Measurements from ENCODE around the gene LRBA.
A peak's percentile ranks its signal among the peaks of the same experiment; 100 is the strongest.
"Not testable (repeated sequence)": the region's sequence is repeated elsewhere in the genome, so short reads cannot be mapped to it uniquely, and the experiment has no call there.

Gene LRBA

DNA sequence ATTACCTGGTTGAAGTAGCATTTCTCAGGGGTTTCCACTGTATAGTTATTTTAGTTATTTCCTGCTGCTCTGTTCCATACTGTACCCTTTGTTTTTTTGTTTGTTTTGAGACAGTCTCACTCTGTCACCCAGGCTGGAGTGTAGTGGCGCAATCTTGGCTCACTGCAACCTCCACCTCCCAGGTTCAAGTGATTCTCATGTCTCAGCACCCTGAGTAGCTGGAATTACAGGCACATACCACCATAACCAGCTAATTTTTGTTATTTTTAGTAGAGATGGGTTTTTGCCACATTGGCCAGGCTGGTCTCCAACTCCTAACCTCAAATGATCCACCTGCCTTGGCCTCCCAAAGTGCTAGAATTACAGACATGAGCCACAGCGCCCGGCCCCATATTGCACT, 457.3 kb downstream of the LRBA start:
- not testable (repeated sequence) for DNase-seq

DNA sequence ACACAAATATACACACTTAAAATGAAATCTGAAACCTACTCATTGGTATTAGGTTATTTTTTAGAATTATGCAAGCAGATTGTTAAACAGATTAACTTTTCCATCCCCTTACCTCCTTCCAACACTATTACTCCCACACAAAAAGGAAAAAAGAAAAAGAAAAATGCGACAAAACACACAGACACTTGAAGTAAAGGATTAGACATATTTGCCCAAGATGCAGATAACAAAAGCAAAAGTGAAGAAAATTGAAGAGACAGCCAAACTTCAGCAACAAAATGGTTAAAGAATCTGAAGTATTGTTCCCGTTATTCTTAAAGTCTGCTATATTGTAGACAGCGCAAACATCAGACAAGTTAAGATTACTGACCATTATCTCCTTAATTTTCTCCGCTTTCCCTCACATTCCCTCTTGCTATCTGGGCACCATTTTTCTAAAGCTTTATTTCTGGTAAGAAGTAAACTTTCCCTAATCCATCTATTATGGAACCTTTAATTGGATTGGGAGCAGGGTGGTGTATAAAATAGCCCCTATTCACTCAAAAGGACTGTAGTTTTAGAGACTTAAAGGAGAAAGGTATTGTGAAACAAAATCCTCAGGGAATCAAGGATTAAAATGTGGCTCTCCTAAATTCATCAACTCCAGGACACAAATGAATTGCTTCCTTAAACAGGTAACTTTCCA, 467.8 kb downstream of the LRBA start:
- DNase-seq = no peak

DNA sequence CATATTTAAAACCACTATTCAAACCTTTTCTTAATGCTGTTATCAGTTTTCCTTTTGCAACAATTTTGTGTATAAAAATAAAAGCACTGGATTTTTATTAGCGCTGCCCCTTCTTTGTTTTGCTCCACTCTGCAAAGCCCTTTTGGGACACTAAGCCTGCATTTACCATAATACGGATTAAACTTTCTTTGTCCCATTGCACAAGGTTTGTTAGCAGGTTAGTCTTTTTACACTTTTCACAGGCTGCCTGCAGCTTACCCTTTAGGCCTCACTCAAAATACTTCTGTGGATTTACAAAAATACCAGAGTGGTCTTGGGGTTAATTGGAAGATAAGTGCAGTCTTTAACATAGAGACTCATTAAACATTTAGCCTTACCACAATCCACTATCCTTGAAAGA, 468.8 kb downstream of the LRBA start:
- no peak for DNase-seq

DNA sequence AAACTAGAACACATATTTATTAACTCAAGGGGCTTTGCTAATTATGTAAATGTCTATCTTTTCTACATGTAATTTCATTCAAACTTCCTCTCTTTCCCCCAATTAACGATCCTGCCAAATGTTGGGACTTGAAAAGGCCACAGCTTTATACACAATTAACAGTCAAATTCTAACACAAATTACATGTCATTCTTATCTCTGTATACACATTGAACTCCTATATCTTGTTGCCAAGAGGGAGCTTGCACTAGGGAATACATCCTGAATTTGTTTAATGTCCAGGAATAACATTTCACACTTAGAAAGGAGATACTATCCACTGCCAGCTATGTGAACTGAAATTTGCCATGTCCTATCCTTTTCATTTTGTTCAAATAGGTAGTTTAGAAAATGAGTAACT, 472.0 kb downstream of the LRBA start:
- DNase-seq = peak; percentile 17

DNA sequence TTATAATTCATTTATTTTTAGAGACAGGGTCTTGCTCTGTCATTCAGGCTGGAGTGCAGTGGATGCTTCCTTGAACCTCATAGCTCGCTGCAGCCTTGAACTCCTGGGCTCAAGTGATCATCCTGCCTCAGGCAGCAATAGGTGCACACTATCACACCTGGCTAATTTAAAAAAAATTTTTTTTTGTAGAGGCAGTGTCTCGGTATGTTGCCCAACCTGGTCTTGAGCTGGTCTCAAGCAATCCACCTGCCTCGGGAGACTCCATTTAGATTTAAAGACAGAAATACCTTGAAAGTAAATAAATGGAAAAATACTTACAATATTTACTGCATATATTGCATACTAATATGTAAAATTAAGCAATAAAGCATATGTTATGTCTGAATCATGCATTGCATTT, 473.4 kb downstream of the LRBA start:
- no peak for DNase-seq

DNA sequence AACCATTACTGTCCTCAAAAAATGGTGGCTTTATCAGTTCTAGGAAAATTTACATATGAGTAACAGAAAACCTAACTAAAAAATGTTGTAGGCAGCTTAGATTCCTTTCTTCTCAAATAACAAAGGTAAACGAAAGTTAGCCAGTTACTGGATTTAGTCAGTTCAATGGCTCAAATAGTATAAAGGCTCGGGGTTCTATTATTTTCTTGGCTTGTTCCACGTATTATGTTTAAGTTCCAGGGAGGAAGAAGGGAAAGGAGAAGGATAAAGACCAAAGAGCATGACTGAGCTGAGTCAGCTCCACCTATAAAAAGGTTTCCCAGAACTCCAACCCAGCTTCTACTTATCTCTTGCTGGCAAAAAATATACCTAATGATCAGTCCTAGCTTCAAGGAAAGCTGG, 474.1 kb downstream of the LRBA start:
- DNase-seq = no peak

DNA sequence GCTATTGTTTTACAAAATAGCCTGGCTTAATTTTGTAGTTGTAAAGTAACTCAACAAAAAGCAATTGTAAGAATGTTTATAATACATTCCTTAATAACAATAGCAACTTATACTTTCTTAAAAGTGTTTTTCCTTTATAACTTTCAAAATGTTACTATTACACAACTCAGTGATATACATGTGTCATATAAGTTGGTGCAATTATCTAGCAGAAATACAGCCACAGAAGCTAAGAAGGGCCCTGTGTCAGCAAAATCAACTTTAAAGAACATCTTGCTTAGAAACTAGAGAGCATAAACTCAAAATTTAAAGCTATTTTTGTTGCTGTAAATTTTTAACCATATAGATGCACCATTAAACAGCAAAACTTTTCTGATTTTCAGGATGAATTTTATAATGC, 474.5 kb downstream of the LRBA start:
- no peak for DNase-seq

DNA sequence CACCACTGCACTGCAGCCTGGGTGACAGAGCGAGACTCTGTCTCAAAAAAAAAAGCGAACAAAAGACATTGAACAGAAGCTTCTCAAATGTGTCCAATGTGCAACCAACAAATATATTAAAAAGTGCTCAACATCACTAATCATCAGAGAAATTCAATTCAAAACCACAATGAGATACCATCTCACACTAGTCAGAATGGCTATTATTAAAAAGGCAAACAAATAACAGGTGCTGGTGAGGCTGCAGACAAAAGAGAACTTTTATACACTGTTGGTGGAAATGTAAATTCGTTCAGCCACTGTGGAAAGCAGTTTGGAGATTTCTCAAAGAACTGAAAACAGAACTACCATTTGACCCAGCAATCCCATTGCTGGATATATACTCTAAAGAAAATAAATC, 477.2 kb downstream of the LRBA start:
- DNase-seq = not testable (repeated sequence)

DNA sequence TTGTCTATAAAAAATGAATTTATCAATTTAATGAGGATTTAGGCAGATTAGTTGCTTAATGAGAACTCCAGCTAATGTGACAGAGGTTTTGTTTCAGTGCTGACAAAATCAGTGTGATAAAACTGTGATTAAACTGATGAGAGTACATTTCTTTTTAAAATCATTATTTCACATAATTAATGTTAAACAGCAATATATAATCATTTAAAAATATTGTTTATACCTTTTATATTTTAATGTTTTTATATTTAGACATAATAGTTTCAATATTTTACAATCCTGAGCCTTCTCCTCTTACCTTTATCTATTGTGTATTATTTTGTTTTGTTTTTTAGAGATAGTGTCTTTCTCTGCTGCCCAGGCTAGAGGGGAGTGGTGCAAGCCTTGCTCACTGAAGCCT, 480.3 kb downstream of the LRBA start:
- no peak for DNase-seq

DNA sequence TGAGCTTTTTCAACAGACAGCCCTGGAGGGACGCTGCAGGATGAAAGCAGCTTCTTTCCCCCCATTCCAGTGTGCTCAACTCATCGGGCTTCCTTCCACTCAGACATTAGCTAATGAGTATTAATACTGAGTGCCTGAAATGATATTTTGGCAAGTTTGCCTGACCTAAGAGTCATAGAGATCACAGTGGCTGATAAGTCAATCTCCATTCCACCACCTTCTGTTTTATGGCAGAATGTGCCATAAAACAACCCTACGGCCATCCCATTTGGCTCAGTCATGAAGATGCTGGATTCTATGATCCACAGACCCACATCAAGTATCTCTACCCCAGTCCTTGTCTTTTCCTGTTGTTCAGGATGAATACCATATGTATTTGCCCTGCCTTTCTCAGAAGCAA, 481.4 kb downstream of the LRBA start:
- DNase-seq = no peak

DNA sequence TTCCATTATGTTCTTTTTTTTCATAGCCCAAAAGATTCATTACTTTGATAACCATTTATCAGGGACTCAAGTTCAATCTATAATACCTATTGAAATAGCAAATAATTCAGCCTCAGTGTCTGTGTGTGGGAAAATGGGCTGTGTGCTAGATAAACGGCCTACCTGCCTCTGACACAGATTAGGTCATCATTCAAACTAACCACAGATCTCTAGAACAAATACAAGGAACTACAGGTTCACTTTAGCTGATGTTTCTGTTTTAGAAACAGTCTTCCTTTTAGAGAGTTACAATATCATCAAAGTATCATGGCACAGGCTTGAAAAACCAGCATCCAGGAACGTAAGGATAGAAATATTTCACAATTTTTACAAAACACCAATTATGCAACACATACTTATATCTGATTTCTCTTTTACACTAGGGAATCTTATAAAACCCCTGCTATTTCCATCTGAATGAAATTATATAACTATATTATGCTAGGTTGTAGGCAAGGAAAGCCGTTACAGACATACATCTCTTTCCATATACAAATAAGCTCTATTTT, 489.7 kb downstream of the LRBA start:
- peak; percentile 7 for DNase-seq

DNA sequence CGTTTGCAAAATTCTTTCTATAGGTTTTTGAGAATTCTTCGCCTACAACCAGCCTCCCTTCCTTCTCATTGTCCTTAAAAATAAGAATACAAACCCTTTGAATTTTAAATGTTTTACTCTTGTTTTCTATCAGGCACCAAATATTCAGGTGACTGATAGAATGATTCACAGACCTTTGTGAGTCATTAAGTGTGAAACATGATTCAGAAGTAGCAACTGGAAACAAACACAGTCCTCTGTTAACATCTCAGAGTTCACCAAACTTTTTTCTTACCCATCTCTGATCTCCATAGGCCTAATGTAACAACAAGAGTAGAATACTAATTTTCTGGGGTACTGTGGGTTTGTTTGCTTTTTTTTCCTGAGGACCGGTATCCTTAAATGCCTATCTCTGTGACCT, 496.5 kb downstream of the LRBA start:
- no peak for DNase-seq

DNA sequence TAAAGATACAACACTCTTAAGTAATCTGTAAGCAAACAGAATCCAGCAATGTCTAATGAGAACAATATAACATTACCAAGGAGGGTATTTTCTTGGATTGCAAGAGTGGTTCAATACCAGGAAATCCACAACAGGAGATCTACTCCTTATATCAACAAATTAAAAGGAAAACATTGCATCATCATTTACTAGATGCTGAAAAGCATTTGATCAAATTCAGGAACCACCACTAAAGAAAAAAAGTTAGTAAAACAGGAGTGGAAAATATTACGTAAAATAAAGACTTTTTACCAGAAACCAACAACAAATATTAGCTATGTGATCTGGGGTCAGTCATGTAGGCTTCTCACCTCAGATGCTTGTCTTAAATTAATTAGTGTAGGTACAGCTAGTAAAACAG, 499.9 kb downstream of the LRBA start:
- DNase-seq = no peak

DNA sequence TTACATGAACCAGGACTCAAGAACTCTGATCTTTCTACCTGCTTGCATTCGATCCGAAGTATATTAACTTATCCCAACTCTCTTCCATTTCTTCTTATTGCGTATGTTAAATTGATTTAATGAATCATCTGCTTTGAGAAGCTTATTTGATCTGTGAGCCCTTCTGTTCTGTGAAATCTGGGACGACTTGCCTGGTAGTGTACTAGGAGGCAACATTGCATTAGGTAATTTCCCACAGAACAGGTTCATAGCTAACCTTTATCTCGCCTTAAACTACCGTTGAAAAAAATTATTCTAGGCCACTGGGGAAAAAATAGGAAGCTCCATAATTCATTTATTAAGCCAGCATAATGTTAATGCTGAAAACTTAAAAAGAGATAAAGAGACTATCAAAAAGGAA, 500.4 kb downstream of the LRBA start:
- DNase-seq = no peak

DNA sequence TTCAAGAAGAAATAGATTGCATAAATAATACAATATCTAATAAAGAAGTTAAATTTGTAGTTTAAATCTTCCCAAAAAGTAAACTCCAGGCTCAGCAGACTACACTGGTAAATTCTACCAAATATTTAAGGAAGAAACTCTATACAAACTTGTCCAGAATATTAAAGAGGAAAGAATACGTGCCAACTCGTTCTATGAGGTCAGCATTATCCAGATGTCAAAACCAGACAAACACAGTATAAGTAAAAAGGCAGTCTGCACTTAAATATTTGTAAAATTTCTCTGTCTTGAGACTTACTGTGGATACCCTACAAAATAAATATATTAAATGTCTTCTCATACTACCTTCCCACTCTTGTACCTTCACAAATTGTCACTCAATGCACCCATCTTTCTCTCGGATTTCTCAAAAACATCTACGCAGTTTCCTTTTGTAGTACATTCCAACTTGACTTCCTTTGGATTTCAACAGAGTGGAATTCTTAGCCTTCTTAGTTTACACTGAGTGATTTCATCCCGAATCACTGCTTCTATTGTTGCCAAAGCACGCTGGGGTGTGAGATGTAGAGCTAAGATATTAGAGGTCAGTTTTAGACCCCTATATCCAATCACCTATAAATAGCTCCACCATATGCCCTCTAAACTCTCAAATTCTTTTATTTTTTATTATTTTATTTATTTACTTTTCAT, 504.8 kb downstream of the LRBA start:
- no peak for DNase-seq

DNA sequence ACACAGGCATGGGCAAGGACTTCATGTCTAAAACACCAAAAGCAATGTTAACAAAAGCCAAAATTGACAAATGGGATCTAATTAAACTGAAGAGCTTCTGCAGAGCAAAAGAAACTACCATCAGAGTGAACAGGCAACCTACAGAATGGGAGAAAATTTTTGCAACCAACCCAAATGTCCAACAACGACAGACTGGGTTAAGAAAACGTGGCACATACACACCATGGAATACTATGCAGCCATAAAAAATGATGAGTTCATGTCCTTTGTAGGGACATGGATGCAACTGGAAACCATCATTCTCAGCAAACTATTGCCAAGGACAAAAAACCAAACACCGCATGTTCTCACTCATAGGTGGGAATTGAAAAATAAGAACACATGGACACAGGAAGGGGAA, 507.4 kb downstream of the LRBA start:
- DNase-seq = not testable (repeated sequence)

DNA sequence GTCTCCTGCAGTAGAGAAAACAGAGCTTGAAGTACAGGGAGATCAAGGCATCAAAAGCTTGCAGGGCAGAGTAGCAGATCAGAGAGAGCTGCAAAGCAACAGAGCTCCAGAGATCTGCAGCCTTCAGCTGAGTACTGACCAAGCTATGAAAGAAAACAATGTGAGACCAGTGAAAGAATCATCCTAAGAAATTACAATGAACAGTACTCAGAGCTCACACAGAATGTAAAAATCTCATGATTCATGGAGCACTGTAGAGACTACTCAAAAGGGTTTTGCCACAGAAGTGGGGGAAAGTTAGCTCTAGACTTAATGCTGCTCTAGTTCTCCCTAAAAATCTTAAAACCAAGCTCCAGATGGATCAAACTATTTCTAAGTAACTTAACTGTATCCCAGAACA, 513.1 kb downstream of the LRBA start:
- DNase-seq = no peak

DNA sequence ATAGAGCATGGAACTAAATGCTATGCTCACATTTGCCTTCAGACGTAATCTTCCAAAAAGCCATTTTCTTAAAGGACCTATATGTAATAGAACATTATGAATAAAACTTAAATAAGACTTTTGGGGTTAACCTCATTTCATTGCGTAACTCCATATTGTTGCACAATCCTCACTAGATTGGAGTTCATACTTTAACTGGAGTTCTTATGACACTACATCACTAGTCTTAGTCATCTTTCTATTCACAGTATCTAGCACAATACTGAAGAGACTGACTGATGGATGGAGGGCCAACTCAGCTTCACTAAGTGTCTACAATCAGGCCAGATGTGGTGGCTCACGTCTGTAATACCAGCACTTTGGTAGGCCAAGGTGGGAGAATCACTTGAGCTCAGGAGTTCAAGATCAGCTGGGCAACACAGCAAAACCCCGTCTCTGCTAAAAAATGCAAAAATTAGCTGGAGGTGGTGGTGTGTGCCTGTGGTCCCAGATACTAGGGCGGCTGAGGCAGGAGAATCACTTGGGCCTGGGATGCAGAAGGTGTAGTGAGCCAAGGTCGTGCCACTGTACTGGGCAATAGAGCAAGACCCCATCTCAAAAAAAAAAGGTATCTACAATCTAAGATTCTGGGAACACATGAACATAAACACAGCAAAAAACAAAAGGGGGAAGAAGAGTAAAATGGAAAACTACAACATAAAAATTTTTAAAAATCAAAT, 513.9 kb downstream of the LRBA start:
- peak; percentile 65 for DNase-seq

DNA sequence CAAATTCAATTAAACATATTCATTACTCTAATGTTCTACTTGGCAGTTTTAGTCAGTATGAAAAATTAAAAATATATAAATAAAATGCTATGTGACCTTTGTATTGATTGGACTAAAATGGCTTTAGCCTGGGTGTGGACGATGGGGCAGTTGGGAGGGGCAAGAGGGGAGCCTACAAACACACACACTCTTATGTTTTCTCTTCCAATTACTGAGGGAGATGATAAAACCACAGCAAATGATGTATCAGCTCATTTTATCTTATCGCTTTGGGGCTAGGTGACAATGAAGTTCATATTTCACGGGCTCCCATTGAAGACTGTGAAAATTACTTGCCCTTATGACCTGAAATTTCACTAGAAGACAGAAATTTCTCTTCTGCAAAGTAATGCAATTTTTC, 517.5 kb downstream of the LRBA start:
- no peak for DNase-seq

DNA sequence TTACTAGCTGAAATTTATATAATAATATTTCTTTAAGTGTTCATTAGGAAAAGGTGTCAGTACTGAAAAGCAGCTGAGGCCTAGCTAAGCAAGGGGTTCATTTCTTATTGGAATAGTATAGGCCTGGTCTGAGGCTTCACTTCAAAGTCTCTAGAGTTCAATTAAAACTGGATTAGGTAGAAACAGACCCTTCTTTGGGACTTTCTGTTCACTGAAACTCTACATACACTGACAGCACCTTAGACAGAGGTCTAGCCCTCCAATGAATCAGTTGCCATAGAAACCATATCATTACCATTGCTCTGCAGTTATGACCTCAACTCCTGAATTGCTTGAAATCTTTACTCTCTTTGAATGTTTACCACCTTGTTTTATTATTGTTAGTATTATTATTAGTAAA, 519.5 kb downstream of the LRBA start:
- peak; percentile 12 for DNase-seq

DNA sequence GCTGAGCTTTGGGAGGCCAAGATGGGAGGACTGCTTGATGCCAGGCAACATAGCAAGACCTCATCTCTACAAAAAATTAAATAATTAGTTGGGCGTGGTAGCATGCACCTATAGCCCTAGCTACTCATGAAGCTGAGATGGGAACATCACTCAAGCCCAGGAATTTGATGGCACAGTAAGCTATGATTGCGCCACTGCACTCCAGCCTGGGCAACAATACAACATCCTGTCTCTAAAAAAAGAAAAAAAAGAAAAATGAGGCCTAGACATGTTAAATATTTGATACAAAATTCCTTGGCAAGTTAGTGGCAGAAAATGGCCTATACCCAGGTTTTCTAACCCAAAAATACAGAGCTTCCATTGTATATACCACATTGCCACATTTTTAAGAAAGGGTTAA, 521.2 kb downstream of the LRBA start:
- DNase-seq = no peak

DNA sequence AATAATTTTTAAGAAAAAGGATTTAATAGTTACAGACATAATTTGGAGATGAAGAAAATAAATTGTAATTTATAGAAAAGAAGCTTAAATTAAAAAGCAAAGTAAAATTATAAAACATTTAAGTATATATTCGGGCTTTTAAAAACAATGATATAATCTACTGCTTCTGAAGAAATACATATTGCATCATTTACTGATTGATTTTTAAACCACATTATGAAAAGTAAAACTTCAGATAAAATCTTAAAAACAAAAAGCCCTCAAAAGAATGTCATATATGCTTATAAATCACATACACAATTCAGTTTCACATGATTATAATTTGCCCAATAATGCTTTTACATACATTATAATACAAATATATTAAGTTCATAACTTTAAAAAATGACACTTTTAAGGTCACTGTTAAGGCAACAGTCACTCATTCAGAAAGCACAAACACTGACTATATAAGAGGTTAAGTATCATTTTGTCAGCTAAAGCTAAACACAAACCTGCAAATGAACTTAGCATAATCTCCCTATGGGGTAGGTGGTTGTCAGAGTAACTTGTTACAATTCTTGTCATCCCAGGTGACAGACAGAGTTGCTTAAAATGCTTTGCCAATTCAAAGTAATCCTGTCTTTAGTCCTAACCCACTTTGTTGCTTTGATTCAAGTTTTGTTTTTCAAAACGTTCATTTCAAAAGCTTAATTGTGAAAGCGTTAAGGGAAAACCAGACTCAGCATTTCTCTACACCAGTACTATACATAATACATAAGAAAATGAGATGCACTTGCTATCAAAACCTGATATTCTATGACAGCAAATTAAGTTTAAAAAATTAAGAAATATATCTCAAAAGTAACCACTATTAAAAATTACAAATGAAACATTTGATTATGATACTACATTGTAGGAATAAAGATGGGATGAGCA, 523.7 kb downstream of the LRBA start:
- no peak for DNase-seq

DNA sequence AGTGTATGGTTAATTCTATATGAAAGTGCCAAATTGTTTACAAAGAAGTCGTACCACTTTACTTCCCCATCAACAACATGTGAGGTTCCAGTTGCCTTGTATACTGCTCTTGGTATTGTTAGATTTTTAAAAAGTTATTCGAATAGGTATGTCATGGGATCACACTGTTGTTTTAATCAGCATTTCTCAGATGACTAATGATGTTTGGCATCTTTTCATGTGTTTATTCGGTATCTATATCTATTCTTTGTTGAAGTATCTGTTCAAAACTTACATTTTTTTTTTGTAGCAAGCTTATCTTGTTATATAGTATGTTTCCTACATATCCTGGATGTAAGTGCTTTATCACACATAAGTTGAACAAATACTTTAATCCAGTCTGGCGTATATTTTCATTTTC, 532.5 kb downstream of the LRBA start:
- DNase-seq = peak; percentile 32

Data from hematopoietic multipotent progenitor cell treated with erythropoietin and hydrocortisone succinate and interleukin-3 and kit ligand, for 4 days (in vitro differentiated cells).